Activated naive CD4-positive, alpha-beta T cell treated with anti-CD3 and anti-CD28 coated beads for 36 hours (primary cell): ENCODE data around the gene HSD11B1L. TPM values are rescaled to one million over a fixed set of nuclear protein-coding genes. Genes with fewer than 3 reads are reported as not detected.
"Not testable (repeated sequence)": the region's sequence is repeated elsewhere in the genome, so short reads cannot be mapped to it uniquely, and the experiment has no call there.

Experiments
- CTCF ChIA-PET: fragments of 350-600 bp; sonication (Branson Sonifier 250); formaldehyde crosslinking; loops from one replicate; lab custom pipeline; 2021; ENCODE audit warnings: antibody characterized with exemption; lab: Charles Lee
- DNase-seq: peaks from one replicate; pipeline ENCODE4 v3.0.0-alpha.2; 2020
- H3K27ac Mint-ChIP-seq: one replicate; pipeline ENCODE4 v1.8.0; 2021; ENCODE audit warnings: mild to moderate bottlenecking, mixed read lengths
- H3K27me3 Mint-ChIP-seq: one replicate; pipeline ENCODE4 v1.8.0; 2021; ENCODE audit warnings: low read depth, mixed read lengths
- H3K36me3 Mint-ChIP-seq: one replicate; pipeline ENCODE4 v1.8.0; 2021; ENCODE audit warnings: low read depth, mixed read lengths
- H3K4me1 Mint-ChIP-seq: one replicate; pipeline ENCODE4 v1.8.0; 2021; ENCODE audit warnings: low read depth, mixed read lengths
- H3K4me3 Mint-ChIP-seq: one replicate; pipeline ENCODE4 v1.8.0; 2021; ENCODE audit warnings: mild to moderate bottlenecking, moderate library complexity, mixed read lengths
- H3K9me3 Mint-ChIP-seq: one replicate; pipeline ENCODE4 v1.8.0; 2021; ENCODE audit warnings: mixed read lengths
- intact Hi-C: fragments of 100-400 bp; cut with micrococcal nuclease; formaldehyde crosslinking; loops from one replicate; pipeline ENCODE4 v1.15.1; 2023
- total RNA-seq, 2 experiments: library from RNA; stranded (reverse); gene quantifications; one replicate each; pipeline ENCODE4 v1.2.3, GENCODE V29; 2021

HSD11B1L gene
- total RNA-seq, 2 experiments from 2014 or later: 2.6 to 3.0 TPM

GRCh38 chr19:5682107-5682482 lies 1.3 kb downstream of the HSD11B1L start:
- CTCF ChIA-PET: no interaction called here
- Mint-ChIP-seq H3K27me3 (no peaks in the 10 kb centered on the region), H3K9me3 (no peaks in the 10 kb centered on the region), H3K27ac (no peak overlapping the region), H3K36me3 (peaks cover 6% of the 10 kb centered on the region), H3K4me1 (peaks cover 23% of the 10 kb centered on the region), H3K4me3 (peak overlapping the region; percentile 74)
- DNase-seq: no peak
- intact Hi-C loops: no loop called here

- no peak overlapping the region for H3K27ac Mint-ChIP-seq
- no peaks in the 10 kb centered on the region for H3K27me3 Mint-ChIP-seq
- no peak for DNase-seq
- CTCF ChIA-PET: interaction anchor here (1.0 kb wide), 1 partner anchor 38 kb away, joined by 3 read pairs; no protein-coding TSS in a partner anchor
- H3K9me3 Mint-ChIP-seq: no peaks in the 10 kb centered on the region
- H3K4me1 Mint-ChIP-seq: peaks cover 26% of the 10 kb centered on the region
- H3K4me3 Mint-ChIP-seq: peak overlapping the region; percentile 36
- intact Hi-C loops: no loop called here
- H3K36me3 Mint-ChIP-seq: peaks cover 3% of the 10 kb centered on the region
These were observed 2.5 kb downstream of the HSD11B1L start for GRCh38 chr19:5683177-5683886.

GRCh38 chr19:5684694-5685430 lies 4.0 kb downstream of the HSD11B1L start:
- intact Hi-C loops: loop anchor here (5.0 kb wide), 1 partner anchor 1213 kb away; the partner anchor contains the start of gene HDGFL2
- Mint-ChIP-seq H3K4me1 (peaks cover 22% of the 10 kb centered on the region), H3K36me3 (no peaks in the 10 kb centered on the region), H3K4me3 (no peak overlapping the region), H3K27ac (no peak overlapping the region), H3K9me3 (no peaks in the 10 kb centered on the region), H3K27me3 (no peaks in the 10 kb centered on the region)
- CTCF ChIA-PET: no interaction called here
- DNase-seq: no peak

GRCh38 chr19:5686326-5686646 lies 5.5 kb downstream of the HSD11B1L start:
- no peak for DNase-seq
- peaks cover 21% of the 10 kb centered on the region for H3K4me1 Mint-ChIP-seq
- intact Hi-C loops: loop anchor here (5.0 kb wide), 1 partner anchor 1214 kb away; the partner anchor contains the start of gene HDGFL2
- peak overlapping the region; percentile 51 for H3K27ac Mint-ChIP-seq
- no peaks in the 10 kb centered on the region for H3K27me3 Mint-ChIP-seq
- H3K9me3 Mint-ChIP-seq: no peaks in the 10 kb centered on the region
- CTCF ChIA-PET: interaction anchor here (0.6 to 2.1 kb wide), 7 partner anchors 25 to 141 kb away, joined by 3 to 9 read pairs (median 5); no protein-coding TSS in a partner anchor
- peak overlapping the region; percentile 76 for H3K4me3 Mint-ChIP-seq
- peaks cover 13% of the 10 kb centered on the region for H3K36me3 Mint-ChIP-seq

GRCh38 chr19:5686647-5687359 lies 6.0 kb downstream of the HSD11B1L start:
- intact Hi-C loops: loop anchor here (1.0 to 5.0 kb wide), 2 partner anchors 64 to 1215 kb away; partner anchors contain the start of genes HDGFL2 and SAFB
- peaks cover 18% of the 10 kb centered on the region for H3K36me3 Mint-ChIP-seq
- CTCF ChIA-PET: interaction anchor here (0.5 to 2.1 kb wide), 14 partner anchors 16 to 1094 kb away, joined by 3 to 9 read pairs (median 3); partner anchors contain the start of genes CATSPERD, SAFB and SAFB2
- H3K27me3 Mint-ChIP-seq: no peaks in the 10 kb centered on the region
- peak overlapping the region; percentile 51 for H3K27ac Mint-ChIP-seq
- no peaks in the 10 kb centered on the region for H3K9me3 Mint-ChIP-seq
- H3K4me1 Mint-ChIP-seq: peaks cover 16% of the 10 kb centered on the region
- peak; percentile 98 for DNase-seq
- H3K4me3 Mint-ChIP-seq: peak overlapping the region; percentile 76

GRCh38 chr19:5687360-5688198 lies 6.8 kb downstream of the HSD11B1L start:
- H3K4me1 Mint-ChIP-seq: peaks cover 18% of the 10 kb centered on the region
- H3K9me3 Mint-ChIP-seq: no peaks in the 10 kb centered on the region
- H3K4me3 Mint-ChIP-seq: peak overlapping the region; percentile 76
- H3K36me3 Mint-ChIP-seq: peaks cover 26% of the 10 kb centered on the region
- intact Hi-C loops: loop anchor here (1.0 to 5.0 kb wide), 2 partner anchors 64 to 1215 kb away; partner anchors contain the start of genes HDGFL2 and SAFB
- DNase-seq: no peak
- H3K27ac Mint-ChIP-seq: no peak overlapping the region
- H3K27me3 Mint-ChIP-seq: no peaks in the 10 kb centered on the region
- CTCF ChIA-PET: interaction anchor here (0.6 to 2.8 kb wide), 13 partner anchors 17 to 835 kb away, joined by 3 to 9 read pairs (median 4); partner anchors contain the start of genes CATSPERD, SAFB and SAFB2

GRCh38 chr19:5688262-5688881 lies 7.5 kb downstream of the HSD11B1L start:
- H3K9me3 Mint-ChIP-seq, H3K27me3 Mint-ChIP-seq, DNase-seq, H3K27ac Mint-ChIP-seq: not testable (repeated sequence)
- CTCF ChIA-PET: interaction anchor here (1.5 to 3.9 kb wide), 7 partner anchors 17 to 115 kb away, joined by 3 to 37 read pairs (median 7); partner anchors contain the start of genes CATSPERD and LONP1
- Mint-ChIP-seq H3K4me3 (peak overlapping the region; percentile 48), H3K36me3 (peaks cover 32% of the 10 kb centered on the region), H3K4me1 (peaks cover 22% of the 10 kb centered on the region)
- intact Hi-C loops: loop anchor here (5.0 kb wide), 1 partner anchor 1216 kb away; the partner anchor contains the start of gene HDGFL2

GRCh38 chr19:5690125-5690954 lies 9.5 kb downstream of the HSD11B1L start, which contains the start of gene RPL36:
RPL36 (plus strand) TSS chr19:5690295; CDS start chr19:5690508, 213 bp downstream.
- CTCF ChIA-PET: interaction anchor here (0.6 to 3.9 kb wide), 17 partner anchors 8 to 252 kb away, joined by 3 to 37 read pairs (median 4); partner anchors contain the start of genes CATSPERD, LONP1, SAFB and SAFB2
- intact Hi-C loops: loop anchor here (1.0 kb wide), 5 partner anchors 10 to 104 kb away; partner anchors contain the start of genes CATSPERD, LONP1, MICOS13 and SAFB2
- H3K27me3 Mint-ChIP-seq: no peaks in the 10 kb centered on the region
- H3K4me1 Mint-ChIP-seq: peaks cover 22% of the 10 kb centered on the region
- peak within 1 kb of the TSS; percentile 96 for H3K27ac Mint-ChIP-seq
- H3K36me3 Mint-ChIP-seq: peaks cover 43% of the 10 kb centered on the region
- peak within 1 kb of the TSS; percentile 98 for H3K4me3 Mint-ChIP-seq
- DNase-seq: peak; percentile 100
- no peaks in the 10 kb centered on the region for H3K9me3 Mint-ChIP-seq

- H3K4me3 Mint-ChIP-seq: peak overlapping the region; percentile 98
- peak; percentile 57 for DNase-seq
- peak overlapping the region; percentile 96 for H3K27ac Mint-ChIP-seq
- no peaks in the 10 kb centered on the region for H3K9me3 Mint-ChIP-seq
- intact Hi-C loops: loop anchor here (1.0 kb wide), 5 partner anchors 11 to 103 kb away; partner anchors contain the start of genes CATSPERD, LONP1, MICOS13 and SAFB2
- H3K27me3 Mint-ChIP-seq: no peaks in the 10 kb centered on the region
- CTCF ChIA-PET: interaction anchor here (3.9 kb wide), 1 partner anchor 29 kb away, joined by 37 read pairs; the partner anchor contains the start of genes CATSPERD and LONP1
- peaks cover 43% of the 10 kb centered on the region for H3K36me3 Mint-ChIP-seq
- H3K4me1 Mint-ChIP-seq: peaks cover 22% of the 10 kb centered on the region
These were observed 10.4 kb downstream of the HSD11B1L start for GRCh38 chr19:5690955-5691821.
